GM19025 (cell line): ENCODE measurements around the gene LAMP2.
"Not testable (repeated sequence)": the region's sequence is repeated elsewhere in the genome, so short reads cannot be mapped to it uniquely, and the experiment has no call there.

Experiments
- ATAC-seq: cut with Tn5 transposase; IDR thresholded peaks from one replicate; pipeline ENCODE4 v1.9.1; 2021; ENCODE audit warnings: mild to moderate bottlenecking, low read depth, moderate library complexity; ENCODE audit not compliant: unreplicated experiment

The LAMP2 gene

DNA sequence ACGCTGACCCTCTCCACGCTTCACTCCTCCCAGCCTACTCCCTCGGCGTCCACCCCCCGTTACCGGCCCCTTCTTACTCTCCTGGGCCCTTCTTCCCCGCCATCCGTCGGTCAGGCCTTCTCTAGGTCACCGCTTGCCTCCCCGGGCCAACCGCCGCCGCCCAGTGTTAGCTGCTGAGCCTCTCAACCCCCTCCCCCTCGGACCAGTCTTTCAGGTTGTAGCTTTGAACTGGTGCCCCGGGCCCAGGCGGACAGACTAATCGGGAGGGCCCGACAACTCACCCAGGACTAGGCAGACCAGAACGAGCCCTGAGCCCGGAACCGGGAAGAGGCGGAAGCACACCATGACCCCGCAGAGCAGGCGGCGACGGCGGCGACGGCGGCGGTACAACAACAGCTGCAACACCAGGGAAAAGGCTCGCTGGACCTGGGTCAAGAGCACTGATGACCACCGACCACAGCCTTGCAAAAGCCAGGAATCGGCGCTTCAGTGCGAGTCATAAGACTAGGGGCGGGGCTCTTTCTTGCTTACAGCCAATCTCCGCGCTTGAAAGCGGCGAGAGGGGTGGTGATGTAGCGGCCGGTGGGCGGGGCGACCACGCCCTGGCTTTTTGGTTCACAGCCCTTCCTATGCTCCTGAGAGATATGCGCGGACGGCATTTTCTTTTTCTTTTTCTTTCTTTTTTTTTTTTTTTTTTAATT is at the start of gene LAMP2:
LAMP2 (minus strand) TSS at position 472 of the 701 bp plus-strand sequence; CDS start at position 345, 127 bp downstream.
- peak; percentile 95 for ATAC-seq

DNA sequence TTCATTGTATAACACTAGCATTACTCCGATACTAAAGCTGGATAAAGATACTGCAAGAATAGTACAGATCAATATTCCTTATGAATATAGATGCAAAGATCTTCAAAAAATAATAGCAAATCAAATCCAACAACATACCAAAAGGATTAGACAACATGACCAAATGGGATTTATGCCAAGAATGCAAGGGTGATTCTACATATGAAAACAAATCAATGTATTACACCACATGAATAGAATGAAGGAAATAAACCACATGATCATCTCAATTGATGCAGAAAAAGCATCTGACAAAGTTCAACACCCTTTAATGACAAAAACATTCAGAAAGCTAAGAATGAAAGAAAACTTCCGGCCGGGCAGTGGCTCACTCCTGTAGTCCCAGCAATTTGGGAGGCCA is 48.8 kb upstream of the LAMP2 start:
- no peak for ATAC-seq

DNA sequence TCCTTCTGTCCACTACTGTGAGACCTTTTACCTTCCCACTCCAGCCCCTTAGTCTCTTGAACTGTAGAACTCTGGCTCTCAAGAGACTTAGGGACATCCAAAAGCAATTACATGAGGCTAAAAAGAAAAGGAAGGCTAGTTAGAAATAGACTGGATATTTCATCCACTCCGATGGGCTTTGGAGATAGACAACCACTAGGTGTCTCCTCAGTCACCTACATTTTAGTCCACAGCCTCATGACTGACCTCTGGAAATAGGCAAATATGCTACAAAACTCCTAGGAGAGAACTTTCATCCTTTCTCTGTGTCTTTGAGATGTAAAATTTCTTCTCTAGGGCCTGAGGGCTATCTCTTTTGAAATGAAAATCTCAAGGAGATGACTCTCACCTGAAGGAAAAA is 45.1 kb upstream of the LAMP2 start:
- no peak for ATAC-seq

DNA sequence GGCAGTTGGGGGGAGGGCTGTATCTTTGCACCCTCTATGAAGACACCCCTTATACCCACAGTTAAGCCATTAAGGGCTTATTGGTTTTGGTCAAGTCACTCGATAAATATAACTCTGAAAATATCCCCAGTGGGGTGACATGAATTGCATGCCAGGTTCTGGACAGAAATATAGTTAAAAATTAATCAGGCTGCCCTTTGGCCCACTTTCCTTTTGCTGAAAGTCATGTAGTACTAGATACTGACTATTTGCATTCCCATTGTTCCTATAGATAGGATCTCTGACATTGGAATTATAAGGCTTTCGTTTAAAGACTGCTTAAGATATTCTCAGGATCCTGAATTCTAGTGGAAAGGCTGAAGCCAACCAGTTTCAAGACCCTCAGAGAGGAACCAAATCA is 43.5 kb upstream of the LAMP2 start:
- no peak for ATAC-seq

DNA sequence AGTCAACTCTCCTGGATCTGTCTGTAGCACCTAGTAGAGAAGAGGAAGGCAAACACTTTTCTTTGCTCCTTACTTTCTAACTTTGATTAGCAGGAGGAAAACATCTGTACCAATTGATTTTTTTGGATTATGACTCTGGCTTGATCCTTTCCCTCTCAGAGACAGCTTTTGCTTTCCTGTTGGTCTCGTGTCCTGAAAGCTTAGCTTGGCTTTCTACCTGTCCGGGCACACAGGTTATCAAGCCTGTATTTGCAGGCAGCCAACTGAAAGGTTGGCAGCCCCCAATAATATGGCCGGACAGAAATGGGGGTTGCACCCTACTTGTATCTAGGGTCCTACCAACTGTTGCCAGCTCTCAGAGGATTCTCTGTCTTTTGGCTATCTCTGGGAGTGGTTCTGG is 43.1 kb upstream of the LAMP2 start:
- no peak for ATAC-seq

DNA sequence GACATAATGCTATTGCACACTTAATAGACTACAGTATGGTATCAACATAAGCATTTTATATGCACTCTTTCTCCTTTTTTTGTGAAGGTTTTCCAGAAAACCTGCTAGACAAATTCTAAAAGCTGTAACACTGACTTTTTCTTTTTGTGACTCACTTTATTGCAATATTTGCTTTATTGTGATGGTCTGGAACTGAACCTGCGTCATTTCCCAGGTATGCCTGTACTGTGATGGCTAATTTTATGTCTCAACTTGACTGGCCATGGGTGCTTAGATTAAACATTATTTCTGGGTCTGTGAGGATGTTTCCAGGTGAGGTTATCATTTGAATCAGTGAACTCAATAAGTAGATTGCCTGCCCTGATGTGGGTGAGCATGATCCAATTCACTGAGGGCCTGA is 35.5 kb upstream of the LAMP2 start:
- ATAC-seq = no peak

DNA sequence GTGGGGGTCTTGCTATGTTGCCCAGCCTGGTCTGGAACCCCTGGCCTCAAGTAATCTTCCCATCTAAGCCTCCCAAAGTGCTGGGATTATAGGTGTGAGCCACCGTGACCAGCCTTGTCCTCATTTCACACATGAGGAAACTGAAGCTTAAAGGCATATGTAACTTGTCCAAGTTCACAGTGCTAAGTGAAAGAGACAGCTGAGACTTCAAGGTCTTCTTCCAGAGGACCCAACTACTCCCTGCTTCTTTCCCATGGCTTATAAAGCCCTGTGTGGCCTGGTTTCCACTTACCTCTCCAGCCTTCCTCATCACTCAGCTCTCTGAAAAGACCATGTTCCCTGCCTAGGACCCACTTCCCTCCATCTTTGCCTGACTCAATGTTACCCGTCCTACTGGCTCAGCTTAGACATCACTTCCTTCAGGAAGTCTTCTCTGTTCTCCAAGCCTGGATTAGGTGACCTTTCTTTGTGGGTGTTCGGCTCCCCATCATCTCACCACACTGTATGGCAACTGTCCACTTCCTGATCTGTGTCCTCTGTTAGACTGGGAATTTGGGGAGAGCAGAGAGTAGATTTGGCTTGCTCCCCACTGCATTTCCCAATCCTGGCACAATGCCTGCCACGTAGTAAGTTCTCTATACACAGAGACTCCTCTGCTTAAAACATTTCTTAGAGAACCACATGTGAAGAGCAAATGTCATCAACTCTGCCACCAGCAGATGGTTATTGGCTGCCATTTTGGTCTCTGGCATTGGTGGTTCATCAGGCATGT is 30.4 kb upstream of the LAMP2 start:
- no peak for ATAC-seq

DNA sequence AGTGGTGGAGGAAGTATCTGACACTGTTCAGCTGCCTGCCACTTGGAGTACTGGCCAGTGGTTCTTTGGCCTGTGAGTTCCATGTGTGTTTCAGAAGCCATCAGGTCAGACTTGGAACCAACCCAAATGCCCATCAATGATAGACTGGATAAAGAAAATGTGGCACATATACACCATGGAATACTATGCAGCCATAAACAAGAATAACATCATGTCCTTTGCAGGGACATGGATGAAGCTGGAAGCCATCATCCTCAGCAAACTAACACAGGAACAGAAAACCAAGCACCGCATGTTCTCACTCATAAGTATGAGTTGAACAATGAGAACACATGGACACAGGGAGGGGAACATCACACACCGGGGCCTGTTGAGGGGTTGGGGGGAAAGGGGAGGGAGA is 21.0 kb upstream of the LAMP2 start:
- not testable (repeated sequence) for ATAC-seq

DNA sequence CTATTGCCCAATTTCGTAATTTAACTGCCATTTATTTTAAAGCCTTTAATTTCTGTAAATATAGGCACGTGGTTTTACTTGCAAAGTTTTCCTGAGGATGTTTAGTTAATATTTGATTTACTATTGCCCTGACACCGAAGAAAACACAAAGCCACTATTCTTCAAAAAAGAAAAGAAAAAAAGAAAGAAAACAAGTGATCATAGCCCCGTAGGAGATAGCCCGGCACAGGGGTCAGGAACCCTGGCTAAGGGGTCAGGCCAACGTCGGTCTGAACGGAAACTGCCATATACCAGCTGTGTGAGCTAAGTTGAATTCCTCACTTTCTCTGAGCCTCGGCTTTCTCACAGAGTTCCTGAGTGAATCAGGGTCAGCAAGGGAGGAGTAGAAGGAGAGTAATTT is 17.7 kb upstream of the LAMP2 start:
- ATAC-seq = no peak

DNA sequence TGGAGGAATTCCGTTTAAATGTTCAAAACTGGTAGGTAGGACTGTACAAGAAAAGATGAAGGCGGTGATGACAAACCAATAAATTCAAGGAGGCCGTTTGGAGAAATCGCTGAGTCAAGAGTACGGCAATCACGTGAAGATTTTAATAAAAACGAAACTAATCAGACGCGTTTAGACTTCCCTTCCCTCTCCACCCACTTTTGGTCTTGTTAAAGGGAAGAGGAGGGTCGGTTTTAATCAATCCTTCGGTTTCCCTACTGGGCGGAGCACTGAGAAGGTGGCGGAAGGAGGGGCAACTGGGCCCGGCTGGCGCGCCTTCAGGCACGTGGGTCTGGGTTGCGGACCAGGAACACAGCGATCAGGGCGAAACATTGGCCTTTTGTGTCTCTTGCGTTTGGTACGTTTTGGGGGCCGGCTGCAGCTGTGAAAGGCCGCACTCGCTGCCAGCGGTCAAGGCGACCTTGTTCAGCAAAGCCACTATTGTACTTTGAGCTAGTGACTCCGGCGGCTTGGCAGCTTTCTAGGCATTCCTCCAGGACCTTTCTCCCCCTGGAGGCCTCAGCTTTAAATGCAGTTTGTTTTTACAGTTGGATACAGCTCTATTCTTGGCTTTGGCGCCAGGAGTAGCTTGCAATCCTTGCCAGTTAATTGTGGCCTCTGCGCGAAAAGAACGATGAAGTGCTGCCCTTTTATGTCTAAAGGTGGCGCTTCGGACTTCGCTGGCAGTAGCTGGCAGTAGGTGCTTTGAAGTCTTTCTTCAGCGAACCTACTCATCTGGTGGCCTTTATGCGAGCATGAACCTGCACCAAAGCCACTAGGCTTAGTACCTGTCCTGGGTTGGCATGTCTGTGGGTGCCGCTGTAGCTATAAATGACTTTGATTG is 16.8 kb upstream of the LAMP2 start:
- ATAC-seq = peak; percentile 77

DNA sequence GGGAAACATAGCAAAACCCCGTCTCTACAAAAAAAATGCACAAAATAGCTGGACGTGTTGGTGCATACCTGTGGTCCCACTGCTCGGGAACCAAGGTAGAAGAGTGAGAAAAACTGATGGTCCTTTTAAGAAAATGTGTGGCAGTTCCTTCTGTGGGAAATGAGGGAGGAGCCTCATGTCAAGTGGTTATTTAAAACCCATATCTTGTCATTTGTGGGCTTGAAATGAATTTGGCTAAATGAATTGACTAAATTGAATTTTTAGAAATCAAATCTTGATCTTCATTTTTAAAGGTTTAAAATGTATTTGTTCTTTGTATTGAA is 16.2 kb upstream of the LAMP2 start:
- peak; percentile 14 for ATAC-seq

DNA sequence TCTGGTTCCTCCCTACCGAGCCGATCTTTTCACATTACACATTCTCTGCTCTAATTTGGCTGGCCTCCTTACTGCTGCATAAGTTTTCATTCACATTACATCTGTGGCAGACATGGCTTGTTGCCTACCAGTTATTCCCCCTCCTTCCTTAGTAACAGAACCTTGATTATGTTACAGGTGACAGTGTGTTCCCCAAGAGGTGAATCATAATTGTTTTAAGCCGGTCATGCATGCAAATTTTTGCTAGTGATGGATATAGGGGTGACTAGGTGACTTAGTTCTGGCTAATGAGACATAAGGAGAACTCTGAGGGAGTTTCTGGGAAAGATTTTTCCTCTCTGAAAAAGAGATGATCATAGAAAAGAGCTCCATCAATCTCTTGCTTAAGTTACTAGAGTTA is 8.4 kb upstream of the LAMP2 start:
- no peak for ATAC-seq

DNA sequence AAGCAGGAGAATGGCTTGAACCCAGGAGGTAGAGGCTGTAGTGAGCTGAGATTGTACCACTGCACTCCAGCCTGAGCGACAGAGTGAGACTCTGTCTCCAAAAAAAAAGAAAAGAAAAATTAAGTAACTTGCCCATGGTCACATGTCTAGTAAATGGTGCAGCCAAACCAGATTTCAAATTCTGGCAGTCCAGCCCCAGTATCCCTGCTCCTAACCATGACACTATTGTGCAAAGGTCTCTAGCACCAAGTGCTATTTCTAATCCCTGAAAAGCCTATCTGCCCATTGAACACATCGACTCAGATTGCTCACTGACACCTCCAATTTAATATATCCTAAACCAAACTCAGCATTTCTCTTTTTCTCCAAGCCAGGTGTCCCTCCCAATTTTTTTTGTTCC is 7.6 kb upstream of the LAMP2 start:
- no peak for ATAC-seq

DNA sequence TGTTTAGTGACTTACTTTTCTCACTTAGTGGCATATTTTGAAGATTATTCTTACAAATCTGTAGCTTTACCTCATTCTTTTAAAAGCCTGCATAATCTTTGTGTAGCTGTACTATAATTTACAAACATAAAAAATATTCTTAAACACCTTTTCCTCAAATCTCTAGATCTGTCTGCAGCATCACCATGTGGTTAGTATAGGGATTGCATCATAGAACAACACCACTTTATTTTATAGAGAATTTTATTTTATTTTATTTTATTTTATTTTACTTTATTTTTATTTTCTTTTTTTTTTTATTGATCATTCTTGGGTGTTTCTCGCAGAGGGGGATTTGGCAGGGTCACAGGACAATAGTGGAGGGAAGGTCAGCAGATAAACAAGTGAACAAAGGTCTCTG is 6.4 kb upstream of the LAMP2 start:
- ATAC-seq = not testable (repeated sequence)

DNA sequence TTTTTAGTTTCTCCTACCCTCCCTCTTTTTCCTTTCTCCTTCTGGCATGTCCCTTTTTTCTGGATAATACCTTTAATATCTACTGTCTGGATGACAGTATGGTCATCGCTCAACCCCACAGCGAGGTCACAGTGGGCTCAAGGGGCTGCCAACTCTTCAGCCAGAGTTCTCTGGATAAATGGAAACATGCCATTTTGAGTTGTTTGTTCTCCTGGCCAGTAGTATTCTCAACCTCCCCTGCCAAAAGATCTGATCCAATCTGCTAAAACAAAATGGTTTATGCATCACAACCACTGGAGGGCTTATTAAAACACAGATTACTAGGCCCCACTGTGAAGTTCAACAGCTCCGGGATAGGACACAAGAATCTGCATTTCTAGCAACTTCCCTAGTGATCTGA is 5.0 kb upstream of the LAMP2 start:
- ATAC-seq = no peak

DNA sequence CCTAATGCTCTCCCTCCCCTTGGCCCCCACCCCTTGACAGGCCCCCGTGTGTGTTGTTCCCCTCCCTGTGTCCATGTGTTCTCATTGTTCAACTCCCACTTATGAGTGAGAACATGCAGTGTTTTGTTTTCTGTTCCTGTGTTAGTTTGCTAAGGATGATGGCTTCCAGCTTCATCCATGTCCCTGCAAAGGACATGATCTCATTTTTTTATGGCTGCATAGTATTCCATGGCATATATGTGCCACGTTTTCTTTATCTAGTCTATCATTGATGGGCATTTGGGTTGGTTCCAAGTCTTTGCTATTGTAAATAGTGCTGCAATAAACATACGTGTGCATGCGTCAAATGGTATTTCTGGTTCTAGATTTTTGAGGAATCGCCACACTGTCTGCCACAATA is 561 bp upstream of the LAMP2 start:
- ATAC-seq = not testable (repeated sequence)

DNA sequence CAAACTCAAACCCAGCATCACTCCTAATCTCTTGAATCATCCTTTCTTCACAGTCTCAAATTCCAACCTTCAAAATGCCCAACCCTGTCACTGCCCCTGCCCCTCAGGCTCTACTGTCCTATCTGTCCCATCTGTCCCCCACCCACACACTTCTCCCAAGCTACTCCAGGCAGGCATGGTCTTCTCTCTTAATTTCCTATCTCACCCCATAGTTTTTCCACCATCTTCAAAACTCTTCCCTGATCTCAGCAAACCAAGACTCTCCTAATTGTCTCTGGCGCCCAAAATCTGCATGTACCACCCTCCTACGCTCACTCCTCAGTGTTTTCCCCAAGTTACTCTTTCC is 644 bp downstream of the LAMP2 start:
- ATAC-seq = no peak

DNA sequence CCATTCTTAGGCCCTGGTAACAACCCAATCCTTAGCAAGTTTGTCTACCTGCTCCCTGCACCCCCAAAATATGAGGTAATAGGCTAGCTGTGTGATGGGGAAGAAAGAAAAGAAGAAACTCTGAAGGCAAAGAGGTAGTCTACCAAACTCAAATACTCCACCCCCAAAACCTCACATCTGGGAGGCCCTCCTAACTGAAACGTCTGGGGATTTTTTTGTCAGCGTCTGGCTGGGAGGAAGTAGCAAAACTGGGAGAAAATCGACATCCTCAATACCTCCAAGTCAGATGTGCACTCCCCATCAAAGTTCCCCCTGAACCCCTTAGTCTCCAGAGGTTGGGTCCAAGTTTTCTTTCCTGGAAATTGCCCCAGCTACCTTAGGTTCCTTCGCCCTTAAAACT is 1.0 kb downstream of the LAMP2 start:
- ATAC-seq = no peak

DNA sequence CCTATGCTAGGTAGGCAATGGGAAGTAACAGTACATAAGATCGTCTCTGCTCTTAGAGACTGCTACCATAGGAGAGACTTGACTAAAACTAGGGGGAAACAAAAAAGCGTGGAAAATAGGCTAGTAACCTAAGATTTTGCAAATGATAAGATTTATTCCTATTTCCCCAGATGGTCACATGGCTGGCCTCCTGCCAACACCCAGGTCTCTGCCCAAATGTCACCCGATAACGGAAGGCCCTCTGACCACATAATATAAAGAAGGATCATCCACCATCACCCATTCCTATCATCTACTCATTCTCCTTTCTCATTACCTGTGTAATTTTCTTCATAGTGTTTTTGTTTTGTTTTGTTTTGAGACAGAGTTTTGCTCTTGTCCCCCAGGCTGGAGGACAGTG is 4.7 kb downstream of the LAMP2 start:
- no peak for ATAC-seq

DNA sequence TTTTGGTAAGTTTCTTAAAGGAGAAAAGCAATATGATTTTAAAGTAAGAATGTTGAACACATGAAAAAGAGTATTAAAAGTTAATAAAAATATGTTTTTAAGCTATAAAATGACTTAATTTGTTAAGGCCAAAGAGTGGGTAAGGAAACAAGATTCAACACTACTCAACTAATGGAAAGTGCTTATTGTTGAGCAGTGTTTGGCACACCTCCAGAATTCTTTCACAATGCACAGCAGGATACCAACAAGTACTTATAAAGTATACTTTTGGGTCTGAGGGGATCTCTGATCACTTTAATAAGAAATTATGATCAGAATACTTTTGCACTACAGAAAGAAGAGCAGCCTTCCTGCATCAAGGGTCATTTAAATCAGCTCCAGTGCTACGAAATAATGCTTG is 5.9 kb downstream of the LAMP2 start:
- no peak for ATAC-seq

DNA sequence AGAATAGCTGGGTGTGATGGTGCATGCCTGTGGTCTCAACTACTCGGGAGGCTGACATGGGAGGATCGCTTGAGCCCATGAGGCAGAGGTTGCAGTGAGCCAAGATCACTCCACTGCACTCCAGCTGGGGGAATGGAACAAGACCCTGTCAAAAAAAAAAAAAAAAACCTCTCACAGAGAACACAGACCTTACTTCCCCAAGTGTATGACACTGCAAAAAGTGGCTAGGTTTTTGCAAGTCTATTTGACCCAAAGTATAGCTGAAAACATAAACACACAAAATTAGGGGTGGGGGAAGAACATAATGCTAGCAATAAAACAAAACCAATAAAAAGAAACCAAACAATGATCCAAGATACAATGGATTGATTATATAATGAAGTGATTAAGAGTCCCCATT is 6.7 kb downstream of the LAMP2 start:
- ATAC-seq = no peak
